Thyroid gland (tissue), 4 donors: ENCODE results near the gene SLBP.

Experiments used
- POLR2A ChIP-seq, 2 donors: fragments of 450-650 bp; IDR thresholded peaks; one replicate each; pipeline ENCODE4 v1.6.1; 2017; ENCODE audit warnings: antibody characterized with exemption in 2 of 2, mild to moderate bottlenecking in 2 of 2, moderate library complexity in 1 of 2
- TF ChIP-seq, protein P1 (sequence below), 6 experiments: fragments of 200-600 bp in 3 of 6; fragments of 450-650 bp in 3 of 6; sonication (generic) in 3 of 6; IDR thresholded peaks; one replicate each; pipeline ENCODE4 v1.5.1; 2016 to 2019; ENCODE audit warnings: antibody characterized with exemption in 6 of 6, mild to moderate bottlenecking in 2 of 6, inconsistent platforms in 1 of 6, moderate library complexity in 1 of 6

DNA sequence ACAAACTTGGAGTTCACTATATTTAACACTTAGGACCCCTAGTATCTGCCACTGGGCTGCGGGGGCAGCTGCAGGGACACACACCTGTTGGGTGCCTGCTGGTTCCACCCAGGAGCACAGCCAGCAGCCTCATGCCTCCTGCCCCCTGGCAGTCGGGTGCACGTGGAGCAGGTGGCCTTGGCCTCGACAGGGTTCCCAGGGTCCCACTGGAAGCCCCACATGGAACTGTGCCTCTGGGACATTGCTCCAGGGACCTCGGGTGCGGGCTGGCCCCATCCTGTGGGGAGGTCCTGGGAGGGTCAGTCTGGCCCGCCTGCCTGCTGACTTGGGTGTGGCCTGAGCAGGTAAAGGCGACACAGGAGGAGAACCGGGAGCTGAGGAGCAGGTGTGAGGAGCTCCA, 27.2 kb upstream of the SLBP start:
- no peak for TF ChIP-seq POLR2A (IDR thresholded peaks at IDR 0.05)
- TF ChIP-seq, protein P1, sequence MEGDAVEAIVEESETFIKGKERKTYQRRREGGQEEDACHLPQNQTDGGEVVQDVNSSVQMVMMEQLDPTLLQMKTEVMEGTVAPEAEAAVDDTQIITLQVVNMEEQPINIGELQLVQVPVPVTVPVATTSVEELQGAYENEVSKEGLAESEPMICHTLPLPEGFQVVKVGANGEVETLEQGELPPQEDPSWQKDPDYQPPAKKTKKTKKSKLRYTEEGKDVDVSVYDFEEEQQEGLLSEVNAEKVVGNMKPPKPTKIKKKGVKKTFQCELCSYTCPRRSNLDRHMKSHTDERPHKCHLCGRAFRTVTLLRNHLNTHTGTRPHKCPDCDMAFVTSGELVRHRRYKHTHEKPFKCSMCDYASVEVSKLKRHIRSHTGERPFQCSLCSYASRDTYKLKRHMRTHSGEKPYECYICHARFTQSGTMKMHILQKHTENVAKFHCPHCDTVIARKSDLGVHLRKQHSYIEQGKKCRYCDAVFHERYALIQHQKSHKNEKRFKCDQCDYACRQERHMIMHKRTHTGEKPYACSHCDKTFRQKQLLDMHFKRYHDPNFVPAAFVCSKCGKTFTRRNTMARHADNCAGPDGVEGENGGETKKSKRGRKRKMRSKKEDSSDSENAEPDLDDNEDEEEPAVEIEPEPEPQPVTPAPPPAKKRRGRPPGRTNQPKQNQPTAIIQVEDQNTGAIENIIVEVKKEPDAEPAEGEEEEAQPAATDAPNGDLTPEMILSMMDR (IDR thresholded peaks at IDR 0.05) = no peak
